ENCODE measurements around the gene TACR1. TPM values are rescaled to one million over a fixed set of nuclear protein-coding genes. Genes with fewer than 3 reads are reported as not detected.
A peak's percentile ranks its signal among the peaks of the same experiment; 100 is the strongest.

The TACR1 gene
- total and polyA plus RNA-seq, 2 of the 8 experiments (the other 6 are each of a cell fraction or from before 2014, with no cell fraction given), result 0.09 to 0.37 TPM

GRCh38 chr2:75021672-75022071 is 177.6 kb downstream of the TACR1 start:
- H3K23me2 ChIP-seq (ENCODE audit: low read depth, low read length), result no peaks in the 10 kb centered on the region
- H4K91ac ChIP-seq (replicated peaks; ENCODE audit: insufficient read length, low read length), result no peak overlapping the region
- no peak overlapping the region for H2BK120ac ChIP-seq (replicated peaks; ENCODE audit: low read depth, low read length)
- H3K79me2 ChIP-seq (ENCODE audit: control insufficient read depth in 1 of 2, insufficient read depth in 2 of 2, low read length in 2 of 2), result no peaks in the 10 kb centered on the region
- H3K4ac ChIP-seq (replicated peaks; ENCODE audit: insufficient read length, low read depth, low read length), result no peak overlapping the region
- no peaks in the 10 kb centered on the region; a peak in 1 of 7 replicates for H3K4me1 ChIP-seq (replicated peaks in 1 of 4; ENCODE audit: control insufficient read depth in 3 of 4, insufficient read depth in 4 of 4, low read length in 3 of 4)
- H4K8ac ChIP-seq (ENCODE audit: extremely low read depth, insufficient read depth, low read length), result no peak overlapping the region
- H3K4me2 ChIP-seq (ENCODE audit: insufficient read depth in 1 of 2, low read depth in 2 of 2, low read length in 2 of 2), result no peak overlapping the region
- H2BK5ac ChIP-seq (ENCODE audit: low read depth, low read length), result no peak overlapping the region
- ChIA-PET CTCF (ENCODE audit: partially characterized antibody) (interaction anchor here (1.0 kb wide), 1 partner anchor 178 kb away, joined by 3 read pairs; the partner anchor contains the start of gene TACR1), POLR2A (ENCODE audit: partially characterized antibody) (no interaction called here)
- H3K18ac ChIP-seq (ENCODE audit: extremely low read depth, low read length), result no peak overlapping the region
- WGBS, 2 experiments (ENCODE audit: extremely low coverage in 1 of 2, insufficient coverage in 1 of 2, insufficient read length in 1 of 2, insufficient replicate concordance in 2 of 2, low coverage in 1 of 2, low lambda C conversion rate in 2 of 2, missing lambda C conversion rate in 1 of 2), result 81% methylated on average over 1 of the region's 1 CpG; no CpG with 5 or more reads in 1 of the 2 experiments
- no peak overlapping the region for H2BK12ac ChIP-seq (ENCODE audit: low read depth, low read length)
- no peak overlapping the region for H3K23ac ChIP-seq (ENCODE audit: insufficient read length)
- no peak overlapping the region for H3K27ac ChIP-seq (ENCODE audit: low read depth, low read length)
- no peak overlapping the region for H2AK5ac ChIP-seq (ENCODE audit: low read depth, low read length)
- no peak overlapping the region for H3K4me3 ChIP-seq (ENCODE audit: extremely low read depth in 1 of 4, insufficient read depth in 2 of 4, low read depth in 3 of 4, low read length in 4 of 4)
- FAIRE-seq (no peak), DNase-seq (ENCODE audit: low read depth in 1 of 2, low spot score in 2 of 2) (no peak)
- 0 out of 2 replicates have a peak overlapping the region, but pooled peaks have one; percentile 12 for H2AFZ ChIP-seq (ENCODE audit: low read length)
- no peaks in the 10 kb centered on the region for H3K27me3 ChIP-seq (replicated peaks in 1 of 4; ENCODE audit: control insufficient read depth in 3 of 4, extremely low read depth in 1 of 4, insufficient read depth in 3 of 4, low read length in 3 of 4)
- H4K20me1 ChIP-seq (replicated peaks in 1 of 2; ENCODE audit: control insufficient read depth in 1 of 2, insufficient read depth in 2 of 2, low read length in 2 of 2), result no peaks in the 10 kb centered on the region
- no peak overlapping the region for H2BK15ac ChIP-seq (ENCODE audit: low read length)
- no peak for TF ChIP-seq FOSL1 (IDR thresholded peaks at IDR 0.05; ENCODE audit: insufficient read depth, low read depth, low read length)
- TF ChIP-seq CEBPB (IDR thresholded peaks at IDR 0.05; ENCODE audit: low read depth, low read length), result peak; percentile 83
- no peak for TF ChIP-seq SIN3A (conservative IDR thresholded peaks at IDR 0.05 in 1 of 2, IDR thresholded peaks at IDR 0.05 in 1 of 2; ENCODE audit: low read depth in 1 of 2, low read length in 2 of 2)
- TF ChIP-seq CHD2 (IDR thresholded peaks at IDR 0.05; ENCODE audit: low read length), result no peak
- TF ChIP-seq YY1 (IDR thresholded peaks at IDR 0.05; ENCODE audit: low read depth, low read length), result no peak
- peak; percentile 63; the same call in 1 of the 2 replicates for TF ChIP-seq TEAD4 (IDR thresholded peaks at IDR 0.05; ENCODE audit: low read depth, low read length)
- no peak for TF ChIP-seq BRCA1 (IDR thresholded peaks at IDR 0.05; ENCODE audit: low read depth, low read length)
- H3K9ac ChIP-seq (replicated peaks in 1 of 4; ENCODE audit: extremely low read depth in 1 of 4, low read depth in 3 of 4, low read length in 3 of 4), result no peak overlapping the region
- no peaks in the 10 kb centered on the region for H3K36me3 ChIP-seq (ENCODE audit: control insufficient read depth in 2 of 4, insufficient read depth in 4 of 4, low read length in 3 of 4)
- no peaks in the 10 kb centered on the region for H3K79me1 ChIP-seq (ENCODE audit: low read depth, low read length)
- H3K56ac ChIP-seq (replicated peaks; ENCODE audit: insufficient read length, low read depth, low read length), result no peak overlapping the region
- H2BK20ac ChIP-seq (ENCODE audit: low read length), result no peak overlapping the region
- H4K5ac ChIP-seq (ENCODE audit: insufficient read length, low read depth, low read length), result no peak overlapping the region
- H3K14ac ChIP-seq (ENCODE audit: insufficient read length), result no peak overlapping the region
- no peaks in the 10 kb centered on the region for H3K9me3 ChIP-seq (ENCODE audit: insufficient read depth in 2 of 2, low read depth in 1 of 2, low read length in 1 of 2)

All from H1 (cell line).